Activated CD4-positive, alpha-beta T cell treated with anti-CD3 and anti-CD28 coated beads for 24 hours (primary cell): ENCODE results near the gene CLDN11.

Source experiments
- DNase-seq, 2 donors: peaks; one replicate each; pipeline ENCODE4 v3.0.0-alpha.2; 2020; ENCODE audit warnings: low read depth in 2 of 2

CLDN11 gene

DNA sequence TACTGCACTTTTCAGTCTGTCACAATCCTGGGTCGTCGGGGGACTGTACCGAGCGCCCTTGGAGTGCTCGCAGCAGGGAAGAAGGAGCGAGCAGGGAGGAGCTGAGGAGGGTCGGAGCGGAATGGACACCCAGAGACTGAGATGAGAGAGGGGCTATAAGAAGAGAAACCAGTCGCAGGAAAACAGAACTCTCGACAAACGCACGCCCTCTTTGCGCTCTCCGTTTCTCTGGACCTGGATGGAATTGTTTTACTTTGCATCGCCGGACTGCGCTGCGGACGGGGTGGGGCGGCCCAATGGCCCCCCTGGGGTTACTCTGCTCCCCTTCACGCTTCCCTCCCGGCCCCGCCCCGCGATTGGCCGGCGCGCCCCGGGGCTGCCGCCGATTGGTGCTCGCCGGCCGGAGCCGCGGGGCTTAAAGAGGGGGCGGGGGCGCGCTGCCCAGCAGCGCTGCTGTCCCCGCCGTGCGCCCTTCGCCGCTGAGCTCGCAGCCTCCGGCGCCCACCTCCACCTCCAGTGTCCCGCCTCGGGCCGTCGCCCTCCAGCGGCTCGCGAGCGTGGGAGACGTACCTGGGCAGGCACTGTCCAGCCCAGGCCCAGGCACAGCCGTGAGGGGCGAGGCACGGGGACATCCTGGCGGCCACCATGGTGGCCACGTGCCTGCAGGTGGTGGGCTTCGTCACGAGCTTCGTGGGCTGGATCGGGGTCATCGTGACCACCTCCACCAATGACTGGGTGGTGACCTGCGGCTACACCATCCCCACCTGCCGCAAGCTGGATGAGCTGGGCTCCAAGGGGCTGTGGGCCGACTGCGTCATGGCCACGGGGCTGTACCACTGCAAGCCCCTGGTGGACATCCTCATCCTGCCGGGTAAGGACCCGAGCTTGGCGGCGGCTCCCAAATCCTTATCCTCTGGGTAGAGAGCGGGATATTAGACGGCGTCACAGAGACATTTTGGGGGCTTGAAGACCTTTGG lies at the start of gene CLDN11:
Gene CLDN11 (plus strand): TSS at position 447 of the 977 bp plus-strand sequence. CDS start 199 bp downstream, at position 646.
- no peak for DNase-seq

DNA sequence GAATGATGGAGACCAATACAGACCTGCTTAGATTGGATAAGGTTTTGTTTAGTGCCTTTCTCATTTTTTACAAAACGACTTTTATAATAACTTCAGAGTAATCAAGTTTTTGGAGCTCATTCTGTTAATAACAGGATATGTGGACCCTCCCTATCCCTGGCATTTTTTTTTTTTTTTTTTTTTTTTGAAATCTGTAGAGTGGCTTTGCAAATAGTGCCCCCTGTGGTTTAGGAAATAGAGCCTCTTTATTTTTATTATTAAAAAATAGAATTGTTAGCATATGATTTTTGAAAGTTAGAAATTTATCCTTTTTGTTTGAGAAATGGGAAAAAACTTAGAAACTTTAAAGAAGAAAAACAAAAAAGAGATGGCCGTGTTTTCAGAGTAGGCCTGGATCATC lies 49.7 kb upstream of the CLDN11 start:
- DNase-seq: no peak

DNA sequence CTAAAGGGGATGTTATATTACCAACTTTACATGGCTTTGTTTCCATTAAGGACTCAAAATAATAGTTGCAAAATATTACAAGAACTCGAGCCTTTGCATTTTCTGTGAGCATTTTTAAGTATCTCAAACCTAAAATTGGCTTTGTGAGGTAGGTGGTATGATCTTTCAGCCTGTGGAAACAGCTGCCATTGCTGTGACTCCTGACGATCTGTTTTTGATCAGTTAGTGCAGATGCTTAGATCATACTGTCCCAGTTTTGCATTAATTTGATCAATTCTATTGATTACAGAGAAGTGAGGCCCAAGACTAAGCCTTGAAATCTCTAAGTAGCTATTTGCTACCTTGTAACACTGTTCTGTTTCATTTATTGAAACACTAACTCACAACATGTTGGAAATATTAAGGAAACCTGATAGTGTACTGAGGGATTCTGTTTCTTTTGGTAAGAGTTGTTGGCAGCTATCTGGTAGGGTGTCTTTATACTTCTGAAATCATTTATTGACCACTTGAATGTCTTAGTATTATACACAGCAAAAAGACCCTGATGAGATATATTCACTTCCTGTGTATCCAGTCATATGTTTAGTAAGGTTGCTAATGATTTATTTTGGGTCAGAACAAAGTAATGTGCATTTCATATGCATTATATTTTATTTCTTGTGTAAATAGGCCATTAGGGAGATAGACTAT lies 46.3 kb upstream of the CLDN11 start:
- no peak for DNase-seq

DNA sequence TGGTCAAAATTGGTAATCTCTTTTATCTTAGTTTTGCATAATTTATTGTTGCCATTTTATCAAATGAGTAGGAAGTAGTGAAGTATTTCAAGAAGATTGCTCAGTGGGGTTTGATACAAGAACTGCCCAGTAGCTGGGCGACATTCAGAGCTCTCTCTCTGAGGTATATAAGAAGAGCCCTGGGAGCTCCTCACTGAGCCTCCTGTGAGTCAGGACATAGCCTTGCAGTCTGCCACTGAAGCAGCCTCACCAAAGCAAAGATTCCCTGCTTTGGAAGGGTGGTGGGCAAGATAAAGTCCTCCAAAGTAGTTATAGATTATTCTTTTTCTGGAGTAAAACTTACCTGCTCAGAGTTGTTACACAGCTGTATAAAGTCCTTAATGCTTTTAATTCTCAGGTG lies 35.1 kb upstream of the CLDN11 start:
- DNase-seq: no peak

DNA sequence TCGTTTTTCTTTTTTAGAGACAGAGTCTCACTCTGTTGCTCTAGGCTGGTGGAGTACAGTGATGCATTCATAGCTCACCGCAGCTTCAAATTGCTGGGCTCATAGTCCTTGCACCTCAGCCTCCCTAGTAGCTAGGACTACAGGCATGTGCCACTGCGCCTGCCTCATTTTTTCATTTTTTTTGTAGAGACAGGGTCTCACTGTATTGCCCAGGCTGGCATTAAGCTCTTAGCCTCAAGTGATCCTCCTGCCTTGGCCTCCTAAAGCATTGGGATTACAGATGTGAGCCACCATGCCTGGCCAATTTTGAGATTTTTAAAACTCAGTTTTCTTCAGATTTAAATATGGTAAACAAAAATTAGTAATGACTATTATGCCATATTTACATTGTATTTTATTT lies 32.2 kb upstream of the CLDN11 start:
- DNase-seq: no peak

DNA sequence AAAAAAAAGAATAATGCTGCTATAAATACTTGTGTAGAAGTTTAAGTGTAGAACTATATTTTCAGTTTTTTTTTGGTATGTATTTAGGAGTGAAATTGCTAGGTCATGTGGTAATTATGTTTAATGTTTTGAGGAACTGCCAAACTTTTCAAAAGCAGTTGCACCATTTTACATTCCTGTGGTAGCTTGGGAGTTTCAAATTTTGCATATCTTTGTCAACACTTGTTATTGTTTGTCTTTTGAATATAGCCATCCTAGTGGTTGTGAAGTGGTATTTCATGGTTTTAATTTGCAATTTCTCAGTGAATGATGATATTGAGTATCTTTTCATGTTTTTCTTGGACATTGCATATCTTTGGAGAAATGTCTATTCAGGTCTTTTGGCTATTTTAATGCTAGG lies 30.7 kb upstream of the CLDN11 start:
- no peak for DNase-seq

DNA sequence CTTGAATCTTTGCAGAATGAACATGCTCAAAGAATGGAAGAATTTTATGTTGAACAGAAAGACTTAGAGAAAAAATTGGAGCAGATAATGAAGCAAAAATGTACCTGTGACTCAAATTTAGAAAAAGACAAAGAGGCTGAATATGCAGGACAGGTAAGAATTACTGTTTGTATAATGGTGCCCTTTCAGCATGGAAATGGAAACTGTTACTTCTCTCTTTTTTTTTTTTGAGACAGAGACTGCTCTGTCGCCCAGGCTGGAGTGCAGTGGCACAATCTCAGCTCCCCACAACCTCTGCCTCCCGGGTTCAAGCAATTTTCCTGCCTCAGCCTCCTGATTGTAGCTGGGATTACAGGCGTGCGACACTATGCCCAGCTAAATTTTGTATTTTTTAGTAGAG lies 27.6 kb upstream of the CLDN11 start:
- no peak for DNase-seq

DNA sequence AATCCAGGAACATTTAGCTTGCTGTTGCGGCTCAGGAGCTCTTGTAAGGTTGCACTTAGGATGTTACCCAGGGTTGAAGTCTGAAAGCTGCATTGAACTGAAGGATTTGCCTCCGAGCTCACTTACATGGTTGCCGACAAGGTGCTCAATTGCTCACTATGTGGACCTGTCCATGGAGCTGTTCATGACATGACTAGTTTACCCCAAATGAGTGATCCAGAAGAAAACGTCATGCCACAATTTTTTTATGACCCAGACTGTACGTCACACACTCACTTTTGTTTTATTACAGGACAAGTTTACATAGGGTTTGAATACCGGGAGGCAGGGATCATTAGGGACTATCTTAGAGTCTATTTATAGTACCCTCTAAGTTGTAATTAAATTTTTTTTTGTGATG lies 21.0 kb upstream of the CLDN11 start:
- DNase-seq: no peak

DNA sequence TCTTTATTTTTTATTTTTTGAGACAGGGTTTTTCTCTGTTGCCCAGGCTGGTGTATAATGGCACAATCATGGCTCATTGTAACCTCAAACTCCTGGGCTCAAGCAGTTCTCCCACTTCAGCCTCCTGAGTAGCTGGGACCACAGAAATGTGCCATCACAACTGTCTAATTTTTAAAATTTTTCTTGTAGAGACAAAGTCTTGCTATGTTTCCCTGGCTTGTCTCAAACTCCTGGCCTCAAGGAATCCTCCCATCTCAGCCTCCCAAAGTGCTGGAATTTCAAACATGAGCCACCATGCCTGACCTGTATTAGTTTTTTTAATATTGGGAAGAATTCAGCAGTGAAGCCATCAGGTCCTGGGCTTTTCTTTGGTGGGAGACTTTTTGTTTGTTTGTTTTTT lies 13.6 kb upstream of the CLDN11 start:
- no peak for DNase-seq

DNA sequence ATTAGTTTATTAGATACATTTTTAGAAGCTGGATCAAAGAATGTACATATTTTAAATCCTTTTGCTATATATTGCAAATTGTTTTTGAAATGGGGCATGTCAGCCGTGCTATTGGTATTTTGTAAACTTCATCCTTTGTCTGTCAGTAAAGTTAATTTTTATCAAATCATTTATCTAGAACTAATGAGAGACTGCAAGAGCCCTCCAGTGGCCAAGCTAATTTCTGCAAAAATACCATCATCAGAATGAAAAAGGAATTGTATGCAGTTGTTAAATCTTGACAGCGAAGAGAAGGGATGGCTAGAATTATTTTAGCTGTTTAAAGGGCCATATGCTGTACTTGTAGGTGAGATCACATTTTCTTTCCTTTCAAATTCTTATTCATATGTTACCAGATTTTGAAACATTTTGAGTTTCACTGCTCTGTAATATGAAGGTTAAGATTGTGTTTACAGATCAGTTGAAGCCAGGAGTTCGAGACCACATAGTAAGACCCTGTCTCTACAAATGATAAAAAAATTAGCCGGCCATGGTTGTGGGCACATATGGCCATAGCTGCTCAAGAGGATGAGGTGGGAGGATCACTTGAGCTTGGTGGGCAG lies 8.1 kb upstream of the CLDN11 start:
- DNase-seq: no peak

DNA sequence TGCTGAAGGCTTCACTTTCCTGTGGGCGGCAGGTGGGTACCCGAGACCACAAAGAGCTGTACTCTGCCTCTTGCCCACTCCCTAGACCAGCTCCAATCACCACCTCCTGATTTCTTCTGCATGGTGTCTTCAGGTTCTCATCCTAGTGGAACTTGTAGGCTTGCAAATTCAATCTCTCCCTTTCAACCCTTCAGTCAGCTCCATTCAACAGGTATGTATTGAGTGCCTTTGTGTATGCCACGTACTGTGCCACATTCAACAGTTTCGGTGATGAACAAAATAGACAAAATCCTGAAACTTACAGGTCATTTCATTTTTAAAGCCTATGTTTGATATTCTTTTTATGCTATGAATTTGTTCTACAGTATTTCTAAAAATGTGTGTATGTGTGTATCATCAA lies 5.4 kb upstream of the CLDN11 start:
- no peak for DNase-seq

DNA sequence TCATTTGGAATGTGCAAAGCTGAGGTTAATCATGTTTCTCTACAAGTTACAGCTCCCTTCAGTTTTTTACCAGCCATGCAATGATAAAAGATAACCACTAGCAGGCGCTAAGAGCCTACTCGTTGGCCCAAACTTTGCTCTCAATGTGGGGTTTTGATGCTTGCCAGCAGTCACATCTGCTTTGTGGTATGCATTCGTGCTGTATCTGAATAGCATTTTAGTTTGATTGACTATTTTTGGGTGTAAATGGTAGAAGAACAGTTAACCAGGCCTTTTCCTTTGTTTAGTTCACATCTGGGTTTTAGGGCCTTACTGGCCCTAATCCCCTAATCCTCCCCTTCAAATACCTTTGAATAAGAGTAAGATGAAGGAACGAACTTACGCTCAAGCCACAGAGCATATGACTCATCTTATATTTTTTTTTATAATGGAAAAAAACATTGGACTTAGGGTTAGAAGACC lies 4.4 kb upstream of the CLDN11 start:
- peak in 1 of 2 donors; percentile 8 for DNase-seq

DNA sequence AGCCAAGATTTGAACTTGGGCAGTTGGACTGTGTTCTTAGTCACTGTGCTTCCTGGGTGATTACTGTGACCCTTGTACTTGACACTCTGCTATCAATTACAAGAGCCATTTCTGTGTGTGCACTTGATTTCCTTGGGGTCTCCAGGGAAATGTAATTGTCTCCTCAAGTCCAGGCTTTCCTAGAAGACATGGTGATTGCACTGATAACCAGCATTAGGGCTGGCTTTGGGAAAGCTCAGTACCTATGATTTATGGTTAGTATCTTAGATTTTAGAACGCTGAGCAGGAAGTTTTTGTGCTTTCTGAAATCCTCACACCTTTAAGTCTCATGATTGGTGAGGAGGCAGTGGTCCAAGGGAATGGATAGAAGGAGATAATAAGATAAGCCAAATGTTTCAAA lies 1.6 kb upstream of the CLDN11 start:
- DNase-seq: no peak

DNA sequence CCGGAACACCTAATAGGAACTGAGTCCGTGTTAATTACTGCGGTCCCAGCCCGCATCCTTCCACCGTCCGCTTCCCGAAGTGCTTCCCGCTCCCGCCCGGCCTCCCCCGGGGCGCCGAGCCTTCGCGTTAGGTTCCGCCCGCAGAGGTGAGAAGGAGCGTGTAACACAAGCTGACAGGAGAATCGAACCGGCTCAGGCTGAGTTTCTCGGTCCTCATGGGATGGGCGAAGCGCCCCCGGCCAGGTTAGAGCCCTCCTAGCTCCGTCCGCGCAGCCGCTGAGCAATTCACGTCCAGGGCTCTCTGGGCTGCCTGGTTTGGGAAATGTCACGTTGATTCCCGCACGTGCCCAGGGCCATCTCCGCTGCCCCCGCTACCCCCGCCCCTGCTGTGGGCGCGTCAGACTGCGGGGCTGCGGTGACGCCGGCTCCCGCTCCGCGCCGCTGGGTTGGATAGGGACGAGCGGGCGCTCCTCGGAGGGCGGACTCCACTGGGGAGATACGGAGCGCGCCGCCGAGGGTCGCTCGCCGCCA lies 954 bp downstream of the CLDN11 start:
- DNase-seq: no peak

DNA sequence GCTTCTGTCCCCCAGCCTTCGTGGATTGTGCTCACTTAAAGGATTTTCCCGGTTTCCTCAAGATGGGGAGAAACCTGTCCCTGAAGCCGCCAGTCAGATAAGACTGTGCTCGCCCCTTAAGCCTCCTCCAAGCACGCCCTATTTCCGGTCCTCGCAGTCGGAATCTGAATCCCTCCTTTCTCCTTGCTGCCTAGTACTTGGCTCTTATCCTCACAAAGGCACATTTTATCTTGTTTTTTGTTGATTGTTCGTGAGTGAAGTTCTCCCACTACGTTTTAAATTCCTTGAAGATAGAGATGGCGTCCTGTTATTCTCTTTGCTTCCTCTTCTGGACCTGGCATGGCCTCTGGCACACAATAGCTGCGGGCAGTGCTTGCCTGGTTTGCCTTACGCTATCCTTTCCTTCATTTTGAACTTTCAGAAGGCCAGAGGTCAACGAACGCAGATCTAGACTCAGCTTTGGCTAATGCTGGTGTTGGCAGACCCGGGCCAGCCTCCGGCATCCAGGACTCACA lies 1.7 kb downstream of the CLDN11 start:
- DNase-seq: no peak

DNA sequence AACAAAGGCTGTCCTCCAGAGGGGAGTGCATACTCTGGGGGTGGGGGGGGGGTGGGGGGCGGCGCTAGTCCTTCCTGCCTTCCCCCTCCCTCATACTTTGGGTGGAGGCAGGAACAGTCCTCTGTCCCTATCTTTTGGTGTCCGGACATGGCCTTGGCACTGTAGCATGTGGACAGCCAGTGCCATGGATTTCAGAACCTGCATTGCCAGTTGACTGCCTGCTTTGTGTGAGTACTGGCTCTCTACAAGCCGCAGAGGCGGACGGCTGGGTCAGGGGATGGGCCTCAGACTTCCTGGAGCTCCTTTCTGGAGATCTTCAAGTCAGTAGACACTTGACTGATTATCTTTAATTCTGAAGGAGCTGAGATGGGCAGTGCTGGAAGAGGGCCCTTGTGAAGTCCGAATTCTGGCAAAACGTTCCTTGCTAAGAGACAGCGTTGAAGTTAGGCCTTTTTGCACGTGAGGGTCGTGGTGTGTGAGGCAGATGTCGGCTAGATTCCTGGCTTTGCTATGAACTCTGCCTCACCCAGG lies 2.5 kb downstream of the CLDN11 start:
- no peak for DNase-seq

DNA sequence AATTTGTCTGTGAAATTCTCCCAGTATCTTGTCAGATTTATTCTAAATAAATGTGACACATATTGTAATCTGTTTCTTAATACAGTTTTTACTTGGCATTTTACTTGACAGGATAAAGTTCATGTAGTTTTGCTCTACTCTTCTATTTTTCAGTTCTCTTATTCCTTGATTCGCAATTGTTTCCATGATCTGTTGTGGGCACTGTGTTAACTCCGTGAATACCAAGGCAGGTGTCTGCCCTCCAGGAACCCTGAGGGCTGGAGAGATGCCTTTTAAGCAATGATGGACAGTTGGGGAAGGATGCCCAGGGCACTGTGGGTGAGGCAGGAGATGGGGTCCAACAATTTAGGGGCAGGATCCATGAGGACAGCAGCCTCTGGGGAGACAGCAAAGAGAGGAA lies 3.1 kb downstream of the CLDN11 start:
- DNase-seq: no peak

DNA sequence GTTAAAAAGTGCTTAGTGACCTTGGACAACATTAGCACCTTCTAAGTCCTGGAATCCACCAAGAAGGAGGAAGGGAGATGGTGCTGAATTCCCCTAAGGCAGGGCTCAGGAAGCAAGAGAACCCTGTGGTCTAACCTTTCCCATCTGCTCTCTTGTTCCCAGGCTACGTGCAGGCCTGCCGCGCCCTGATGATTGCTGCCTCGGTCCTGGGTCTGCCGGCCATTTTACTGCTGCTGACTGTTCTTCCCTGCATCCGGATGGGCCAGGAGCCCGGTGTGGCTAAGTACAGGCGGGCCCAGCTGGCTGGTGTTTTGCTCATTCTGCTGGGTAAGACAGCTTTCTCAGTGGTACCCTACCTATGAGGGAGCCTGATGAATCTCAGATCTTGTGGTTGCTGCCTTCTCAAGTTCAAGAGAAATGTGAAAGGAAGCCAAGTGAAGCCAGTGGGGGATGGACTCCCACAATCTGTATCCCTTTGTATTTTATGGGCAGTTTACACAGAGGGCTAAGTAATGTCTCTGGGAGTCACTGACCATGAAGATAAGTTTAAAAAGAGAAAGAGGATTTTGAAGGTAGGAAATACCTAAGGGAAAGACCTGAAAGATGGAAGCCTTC lies 4.4 kb downstream of the CLDN11 start:
- DNase-seq: no peak

DNA sequence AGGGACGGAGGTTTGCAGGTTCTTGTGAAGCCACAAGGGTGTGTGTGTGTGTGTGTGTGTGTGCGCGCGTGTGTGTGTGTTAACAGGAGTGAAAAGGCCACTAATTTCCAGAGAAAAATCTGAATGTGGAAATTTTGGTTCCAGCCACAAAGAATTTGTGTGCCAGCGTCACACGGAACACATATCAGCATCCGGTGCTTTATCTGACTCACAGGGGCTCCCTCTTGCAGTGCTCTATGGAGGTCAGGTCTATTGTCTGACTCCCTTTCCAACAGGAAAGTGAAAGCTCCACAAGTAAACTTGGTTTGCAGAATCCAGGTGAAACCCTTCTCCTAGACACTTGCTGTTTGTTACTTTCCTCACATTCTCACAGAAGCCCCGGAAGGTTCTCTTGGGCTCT lies 6.2 kb downstream of the CLDN11 start:
- DNase-seq: no peak

DNA sequence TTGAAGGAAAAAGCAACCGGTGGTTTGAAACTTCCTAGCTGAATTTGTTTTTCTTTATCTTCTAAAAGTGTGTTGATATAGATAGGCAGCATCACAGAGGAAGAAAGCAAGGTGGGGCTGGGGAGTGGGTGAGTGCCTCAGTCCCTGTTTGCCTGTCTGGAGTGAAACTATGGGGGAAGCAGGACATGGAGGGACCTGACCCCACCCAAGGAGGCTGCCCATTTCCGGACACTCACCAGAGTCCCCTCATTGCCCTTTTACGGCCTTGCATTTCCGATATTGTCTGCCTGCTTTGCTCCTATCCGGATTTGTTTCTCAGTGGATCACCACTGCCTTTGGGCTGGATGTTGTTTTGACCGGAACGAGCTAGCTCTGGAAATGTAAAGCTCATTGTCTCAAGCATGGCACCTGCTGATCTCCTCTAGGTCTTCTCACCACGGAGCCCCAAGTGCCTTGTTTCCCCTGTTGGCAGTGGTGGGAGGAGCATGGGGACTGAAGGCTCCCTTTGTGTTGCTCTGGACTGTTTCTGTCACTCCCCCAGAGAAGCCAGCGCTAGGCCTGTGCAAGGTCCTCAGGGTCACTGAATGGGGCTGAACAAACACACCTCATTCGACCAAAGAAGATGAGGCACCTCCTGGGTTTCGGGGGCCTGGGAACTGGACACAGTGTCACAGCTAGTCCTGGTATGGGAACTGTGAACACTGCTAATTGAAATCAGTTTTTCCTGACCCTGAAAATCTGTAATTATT lies 7.0 kb downstream of the CLDN11 start:
- DNase-seq: no peak
